ENCODE results near the gene ENTREP3. TPM values are rescaled to one million over a fixed set of nuclear protein-coding genes. Genes with fewer than 3 reads are reported as not detected.

Gene ENTREP3
- total RNA-seq, 6 experiments from 2014 or later, result 53.6 to 81.3 (median 58.8) TPM

- DNase-seq, result no peak
- Mint-ChIP-seq H3K4me3 (peak overlapping the region; percentile 94), H3K4me1 (ENCODE audit: low read depth) (peaks cover 35% of the 10 kb centered on the region), H3K36me3 (ENCODE audit: low read depth) (peaks cover 4% of the 10 kb centered on the region; the same call in 1 of the 2 replicates), H3K9me3 (no peaks in the 10 kb centered on the region), H3K27me3 (ENCODE audit: insufficient read depth) (no peaks in the 10 kb centered on the region; the same call in 1 of the 2 replicates), H3K27ac (peak overlapping the region; percentile 99)
- no peak for TF ChIP-seq CTCF (IDR thresholded peaks at IDR 0.05)
Measured at GRCh38 chr1:155209312-155209721, 46.0 kb downstream of the ENTREP3 start.

- DNase-seq, result peak; percentile 80
- H3K27ac Mint-ChIP-seq, result peak within 1 kb of the TSS; percentile 99
- peaks cover 35% of the 10 kb centered on the region for H3K4me1 Mint-ChIP-seq (ENCODE audit: low read depth)
- TF ChIP-seq CTCF (IDR thresholded peaks at IDR 0.05), result 0 out of 2 replicates have a peak, but pooled peaks have one; percentile 16
- peak within 1 kb of the TSS; percentile 94 for H3K4me3 Mint-ChIP-seq
- no peaks in the 10 kb centered on the region; the same call in 1 of the 2 replicates for H3K27me3 Mint-ChIP-seq (ENCODE audit: insufficient read depth)
- H3K36me3 Mint-ChIP-seq (ENCODE audit: low read depth), result peaks cover 5% of the 10 kb centered on the region; the same call in 1 of the 2 replicates
- H3K9me3 Mint-ChIP-seq, result no peaks in the 10 kb centered on the region
Measured at GRCh38 chr1:155208541-155209311, 46.6 kb downstream of the ENTREP3 start, which contains the start of gene MTX1. MTX1 (plus strand) TSS chr1:155208695; CDS start chr1:155208805, 110 bp downstream.

- Mint-ChIP-seq H3K27me3 (ENCODE audit: insufficient read depth) (no peaks in the 10 kb centered on the region; the same call in 1 of the 2 replicates), H3K4me1 (ENCODE audit: low read depth) (peaks cover 35% of the 10 kb centered on the region), H3K4me3 (peak within 1 kb of the TSS; percentile 94), H3K36me3 (ENCODE audit: low read depth) (peaks cover 5% of the 10 kb centered on the region), H3K27ac (peak within 1 kb of the TSS; percentile 99), H3K9me3 (no peaks in the 10 kb centered on the region)
- no peak for TF ChIP-seq CTCF (IDR thresholded peaks at IDR 0.05)
- no peak for DNase-seq
Measured at GRCh38 chr1:155207806-155208540, 47.3 kb downstream of the ENTREP3 start, which contains the start of gene THBS3. THBS3 (minus strand) TSS chr1:155207897; CDS start chr1:155207876, 21 bp downstream.

- no peaks in the 10 kb centered on the region; the same call in 1 of the 2 replicates for H3K27me3 Mint-ChIP-seq (ENCODE audit: insufficient read depth)
- peak overlapping the region; percentile 94 for H3K4me3 Mint-ChIP-seq
- no peaks in the 10 kb centered on the region for H3K9me3 Mint-ChIP-seq
- peak; percentile 94 for TF ChIP-seq CTCF (IDR thresholded peaks at IDR 0.05)
- H3K27ac Mint-ChIP-seq, result peak overlapping the region; percentile 99
- peak; percentile 78 for DNase-seq
- H3K4me1 Mint-ChIP-seq (ENCODE audit: low read depth), result peaks cover 35% of the 10 kb centered on the region
- H3K36me3 Mint-ChIP-seq (ENCODE audit: low read depth), result peaks cover 5% of the 10 kb centered on the region
Measured at GRCh38 chr1:155206891-155207805, 48.1 kb downstream of the ENTREP3 start.
